Measurements from ENCODE around the gene LCE1F. TPM values are rescaled to one million over a fixed set of nuclear protein-coding genes. Genes with fewer than 3 reads are reported as not detected.
A peak's percentile ranks its signal among the peaks of the same experiment; 100 is the strongest.

The LCE1F gene
- total RNA-seq, 1 experiment from 2014 or later, result not detected

DNA sequence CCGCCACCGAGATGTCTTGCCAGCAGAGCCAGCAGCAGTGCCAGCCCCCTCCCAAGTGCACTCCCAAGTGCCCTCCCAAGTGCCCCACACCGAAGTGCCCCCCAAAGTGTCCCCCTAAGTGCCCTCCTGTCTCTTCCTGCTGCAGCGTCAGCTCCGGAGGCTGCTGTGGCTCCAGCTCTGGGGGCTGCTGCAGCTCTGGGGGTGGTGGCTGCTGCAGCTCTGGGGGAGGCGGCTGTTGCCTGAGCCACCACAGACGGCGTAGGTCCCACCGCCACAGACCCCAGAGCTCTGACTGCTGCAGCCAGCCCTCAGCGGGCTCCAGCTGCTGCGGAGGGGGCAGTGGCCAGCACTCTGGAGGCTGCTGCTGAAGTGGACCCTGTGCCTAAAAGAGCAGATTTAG is 1.4 kb downstream of the LCE1F start:
- DNase-seq (ENCODE audit: low read depth), result no peak

DNA sequence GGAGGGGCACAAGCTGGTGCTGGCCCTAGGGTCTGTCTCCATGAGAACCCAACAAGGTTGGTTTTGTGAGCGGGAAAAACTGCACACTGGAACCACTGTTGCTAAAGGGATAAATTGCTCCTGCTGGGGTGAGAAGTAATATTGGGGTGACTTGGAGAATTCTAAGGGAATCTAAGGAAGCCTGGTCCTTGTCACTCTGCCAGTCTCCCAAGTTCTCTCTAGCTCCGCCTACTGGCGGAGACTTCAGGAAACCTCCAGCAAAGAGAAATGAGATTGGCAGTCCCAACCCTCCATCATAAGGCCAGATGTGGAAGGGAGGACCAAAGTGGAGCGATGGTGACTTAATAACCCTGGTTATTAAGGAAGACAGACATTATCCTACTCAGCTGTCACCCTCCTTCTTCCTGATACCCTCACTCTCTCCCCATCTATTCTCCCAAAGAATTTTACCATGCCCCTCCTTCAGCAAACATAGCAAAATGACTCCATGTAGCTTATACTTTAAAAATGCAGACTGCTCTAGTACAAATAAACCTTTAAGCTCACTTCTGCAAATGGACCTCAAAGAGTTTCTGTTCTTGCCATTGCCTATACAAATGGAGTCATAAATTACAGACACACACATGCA is 2.7 kb downstream of the LCE1F start:
- DNase-seq (ENCODE audit: low read depth), result peak; percentile 38

DNA sequence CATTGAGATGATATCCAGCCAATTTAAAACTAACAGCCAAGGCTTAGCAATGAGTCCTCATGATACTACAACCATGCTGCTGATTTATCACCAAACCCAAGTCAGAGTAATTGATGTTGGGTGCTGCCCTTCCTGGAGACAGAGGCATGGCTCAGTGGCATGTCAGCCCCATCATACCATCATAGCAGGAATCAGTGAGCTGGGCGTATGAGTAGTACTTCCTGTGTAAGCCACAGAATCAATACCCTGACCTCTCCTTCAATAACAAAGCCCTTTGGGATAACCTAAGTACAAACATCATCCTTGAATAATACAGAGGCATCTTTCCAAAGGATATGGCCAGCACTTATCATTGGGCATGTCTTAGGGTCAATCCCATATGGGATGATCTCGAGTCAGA is 8.2 kb downstream of the LCE1F start:
- peak; percentile 22 for DNase-seq (ENCODE audit: low read depth)

DNA sequence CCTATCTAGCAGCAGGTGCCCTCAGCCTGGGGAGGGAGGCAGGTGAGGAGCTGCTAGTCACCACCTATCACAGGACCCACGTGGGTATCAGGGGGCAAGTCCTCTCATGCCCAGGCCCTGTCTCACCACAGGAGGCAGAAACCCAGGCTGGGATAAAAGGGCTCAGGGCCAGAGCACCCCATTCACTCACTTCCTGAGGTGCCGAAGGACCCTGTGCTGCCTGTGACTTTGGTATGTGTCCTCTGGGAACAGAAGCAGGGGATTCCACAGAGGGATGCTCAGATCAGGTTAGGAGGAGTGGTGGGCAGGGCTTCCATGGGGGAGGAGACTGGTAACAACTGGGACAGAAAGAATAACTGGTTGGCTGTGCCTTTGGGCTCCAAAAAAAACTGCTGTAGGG is 11.1 kb downstream of the LCE1F start, which contains the start of gene LCE1E:
TSS of gene LCE1E (plus strand) at position 181 of the 400 bp plus-strand sequence. CDS start 1,043 bp downstream, outside the sequence.
- DNase-seq (ENCODE audit: low read depth), result no peak

DNA sequence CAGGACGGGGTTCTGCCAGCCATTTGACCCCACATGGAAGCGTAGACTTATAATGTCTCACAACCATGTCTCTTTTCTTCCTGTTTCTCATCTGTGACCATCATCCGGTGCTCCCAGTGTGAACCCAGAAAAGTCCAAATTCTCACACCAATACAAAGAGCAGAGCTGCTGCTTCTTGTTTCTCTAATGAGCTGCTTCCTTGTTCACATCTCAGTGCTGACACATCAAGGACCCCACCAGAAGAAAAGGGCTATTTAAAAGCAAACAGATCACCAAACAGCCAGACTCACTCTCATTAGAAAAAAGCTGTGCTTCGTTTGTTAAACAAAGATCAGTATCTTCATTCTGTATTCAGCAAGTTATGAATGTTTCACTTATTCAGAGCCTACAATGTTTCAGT is 20.7 kb downstream of the LCE1F start:
- no peak for DNase-seq (ENCODE audit: low read depth)

DNA sequence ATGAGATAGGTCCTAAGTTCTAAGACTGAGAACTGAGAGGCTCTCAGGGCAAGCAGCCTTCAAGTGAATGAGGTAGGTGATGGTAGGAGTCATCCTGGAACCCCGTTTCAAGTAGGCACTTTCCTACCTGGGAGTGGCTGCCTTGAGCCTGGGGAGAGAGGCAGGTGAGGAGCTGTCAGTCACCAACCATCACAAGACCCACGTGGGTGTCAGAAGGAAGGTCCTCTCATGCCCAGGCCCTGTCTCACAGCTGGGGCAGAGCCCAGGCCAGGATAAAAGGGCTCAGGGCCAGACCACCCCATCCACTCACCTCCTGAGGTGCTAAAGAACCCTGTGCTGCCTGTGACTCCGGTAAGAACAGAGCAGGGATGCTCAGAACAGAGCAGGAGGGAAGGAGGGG is 21.5 kb downstream of the LCE1F start, which contains the start of gene LCE1D:
TSS of gene LCE1D (plus strand) at position 301 of the 400 bp plus-strand sequence. CDS start 1,074 bp downstream, outside the sequence.
- DNase-seq (ENCODE audit: low read depth), result no peak

DNA sequence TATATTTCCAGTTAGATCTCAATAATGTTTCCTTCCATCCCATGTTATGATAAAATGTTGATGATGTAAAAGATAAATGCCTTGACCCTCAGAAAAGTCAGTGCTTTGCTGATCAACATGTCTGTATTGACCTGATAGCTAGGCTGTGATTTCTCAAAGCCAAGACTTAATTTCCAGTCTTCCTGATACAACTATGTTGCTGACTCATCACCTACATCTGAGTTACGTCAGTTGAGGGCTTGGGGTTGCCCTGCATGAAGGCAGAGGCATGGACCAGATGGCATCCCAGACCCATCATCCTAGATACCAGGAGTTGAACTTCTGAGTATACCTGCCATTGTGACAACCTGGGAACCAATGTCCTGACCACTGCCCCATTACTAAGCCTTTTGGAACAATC is 26.4 kb downstream of the LCE1F start:
- no peak for DNase-seq (ENCODE audit: low read depth)

DNA sequence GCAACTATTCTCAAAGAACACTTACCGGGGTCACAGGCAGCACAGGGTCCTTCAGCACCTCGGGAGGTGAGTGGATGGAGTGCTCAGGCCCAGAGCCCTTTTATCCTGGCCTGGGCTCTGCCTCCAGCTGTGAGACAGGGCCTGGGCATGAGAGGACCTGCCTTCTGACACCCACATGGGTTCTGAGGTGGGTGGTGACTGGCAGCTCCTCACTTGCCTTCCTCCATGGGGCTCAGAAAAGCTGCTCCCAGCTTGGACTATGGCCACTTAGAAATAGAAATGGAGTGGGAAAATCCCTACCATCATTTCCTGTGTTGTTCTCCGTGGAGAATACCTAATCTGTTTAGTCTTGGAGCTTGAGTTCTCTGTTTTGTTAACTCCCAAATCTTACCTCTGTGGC is 31.6 kb downstream of the LCE1F start, which contains the start of gene LCE1C:
TSS of gene LCE1C (minus strand) at position 76 of the 400 bp plus-strand sequence. CDS start 1,173 bp downstream, outside the sequence.
- DNase-seq (ENCODE audit: low read depth), result no peak

DNA sequence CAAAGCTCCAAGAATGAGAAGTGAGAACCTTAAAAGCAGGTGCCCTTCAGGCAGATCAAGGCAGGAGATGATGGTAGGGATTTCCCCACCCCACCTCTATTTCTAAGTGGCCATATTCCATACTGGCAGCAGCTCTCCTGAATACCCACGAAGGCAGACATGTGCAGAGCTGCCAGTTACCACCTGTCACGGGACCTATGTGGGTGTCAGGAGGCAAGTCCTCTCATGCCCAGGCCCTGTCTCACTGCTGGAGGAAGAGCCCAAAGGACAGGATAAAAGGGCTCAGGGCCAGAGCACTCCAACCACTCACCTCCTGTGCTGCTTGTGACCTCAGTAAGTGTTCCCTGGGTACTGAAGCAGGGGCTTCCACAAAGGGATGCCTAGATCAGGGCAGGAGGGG is 36.1 kb downstream of the LCE1F start:
- no peak for DNase-seq (ENCODE audit: low read depth)

DNA sequence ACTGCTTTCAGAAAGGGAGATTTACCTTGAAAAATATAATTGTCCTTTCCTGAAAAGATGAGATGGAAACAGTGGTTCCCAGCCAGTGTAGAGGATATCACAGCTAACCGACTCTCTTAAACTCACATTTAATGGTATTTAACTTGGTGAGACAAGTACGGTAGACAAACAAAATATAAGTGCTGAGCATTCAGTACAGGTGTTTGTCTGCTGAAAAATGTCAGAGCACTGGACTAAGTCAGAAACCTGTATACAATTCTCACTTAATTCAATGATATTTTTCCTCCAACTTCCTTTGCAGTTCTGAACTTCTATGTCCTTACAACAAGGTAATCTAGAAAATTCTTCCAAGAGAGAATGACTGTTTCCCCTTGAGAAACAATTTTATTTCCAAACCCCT is 36.7 kb downstream of the LCE1F start, which contains the start of gene LCE1B:
TSS of gene LCE1B (plus strand) at position 301 of the 400 bp plus-strand sequence. CDS start 476 bp downstream, outside the sequence.
- DNase-seq (ENCODE audit: low read depth), result no peak

DNA sequence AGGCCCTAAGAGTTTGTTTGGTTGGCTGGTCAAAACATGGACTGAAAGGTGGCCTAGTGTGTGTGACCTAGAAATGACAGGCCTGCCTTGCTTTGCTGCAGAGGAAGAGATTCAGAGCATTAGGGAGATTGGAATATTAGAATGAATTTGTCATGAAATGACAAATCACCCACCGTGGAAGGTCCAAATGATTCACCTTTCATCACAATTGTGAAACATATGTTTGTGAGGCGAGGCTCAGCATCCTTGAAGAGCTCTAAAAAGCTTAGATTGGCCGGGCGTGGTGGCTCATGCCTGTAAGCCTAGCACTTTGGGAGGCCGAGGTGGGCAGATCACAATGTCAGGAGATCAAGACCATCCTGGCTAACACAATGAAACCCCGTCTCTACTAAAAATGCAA is 42.4 kb downstream of the LCE1F start:
- DNase-seq (ENCODE audit: low read depth), result no peak

DNA sequence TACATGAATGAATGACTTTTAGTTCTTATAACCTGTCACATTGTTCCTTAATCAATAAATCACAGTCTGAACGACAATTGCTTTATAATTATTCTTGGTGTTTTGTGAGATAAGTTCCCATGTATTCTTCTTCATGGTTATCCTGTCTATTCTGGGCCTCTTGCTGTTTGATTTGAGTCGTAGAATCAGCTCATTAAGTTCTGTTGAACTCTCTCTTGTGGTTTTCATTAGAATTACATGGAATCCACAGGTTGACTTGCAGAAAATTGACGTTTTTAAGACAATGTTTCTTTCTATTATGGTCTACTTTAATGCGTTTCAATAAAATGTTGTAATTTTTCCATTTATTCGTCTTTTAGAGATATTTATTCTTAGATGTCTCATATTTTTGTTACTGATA is 48.4 kb downstream of the LCE1F start:
- DNase-seq (ENCODE audit: low read depth), result no peak

DNA sequence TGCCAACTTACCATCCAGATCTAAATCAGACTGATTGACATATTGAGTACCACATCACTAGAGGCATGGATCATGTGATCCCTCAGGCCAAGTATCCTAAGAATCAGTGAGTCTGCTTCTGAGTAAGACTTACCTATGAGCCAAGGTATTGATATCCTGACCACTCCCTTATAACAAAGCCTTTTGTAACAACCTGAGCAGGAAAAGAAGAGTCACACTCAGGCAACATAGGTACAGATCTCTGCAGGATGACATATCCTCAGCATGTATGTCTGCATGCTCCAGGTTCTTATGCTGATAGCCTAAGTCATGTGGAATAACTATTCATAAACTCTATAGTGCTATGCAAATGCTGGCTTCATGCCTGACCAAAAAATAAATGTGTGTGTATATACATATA is 50.0 kb downstream of the LCE1F start:
- no peak for DNase-seq (ENCODE audit: low read depth)

Other genes starting within 250 kb of the LCE1F start
- gene LCE3E, start 208.4 kb upstream of the LCE1F start, total RNA-seq (2014; rRNA removed; shearing (Covaris generic)), result not detected in 2 replicates
- gene LCE3D, start 194.6 kb upstream of the LCE1F start, total RNA-seq (2014; rRNA removed; shearing (Covaris generic)), result not detected in 2 replicates
- not detected in 2 replicates for gene LCE3C, start 174.9 kb upstream of the LCE1F start, total RNA-seq (2014; rRNA removed; shearing (Covaris generic))
- not detected in 2 replicates for gene LCE3B, start 161.3 kb upstream of the LCE1F start, total RNA-seq (2014; rRNA removed; shearing (Covaris generic))
- gene LCE3A, start 152.0 kb upstream of the LCE1F start, total RNA-seq (2014; rRNA removed; shearing (Covaris generic)), result not detected in 2 replicates
- gene LCE2D, start 111.8 kb upstream of the LCE1F start, total RNA-seq (2014; rRNA removed; shearing (Covaris generic)), result not detected in 2 replicates
- not detected in 2 replicates for gene LCE2C, start 99.9 kb upstream of the LCE1F start, total RNA-seq (2014; rRNA removed; shearing (Covaris generic))
- not detected in 2 replicates for gene LCE2B, start 89.0 kb upstream of the LCE1F start, total RNA-seq (2014; rRNA removed; shearing (Covaris generic))
- gene LCE2A, start 76.8 kb upstream of the LCE1F start, total RNA-seq (2014; rRNA removed; shearing (Covaris generic)), result not detected in 2 replicates
- not detected in 2 replicates for gene LCE4A, start 67.0 kb upstream of the LCE1F start, total RNA-seq (2014; rRNA removed; shearing (Covaris generic))
- gene KPRP, start 17.1 kb upstream of the LCE1F start, total RNA-seq (2014; rRNA removed; shearing (Covaris generic)), result not detected in 2 replicates
- not detected in 2 replicates for gene LCE1E, start 11.1 kb downstream of the LCE1F start, total RNA-seq (2014; rRNA removed; shearing (Covaris generic))
- not detected in 2 replicates for gene LCE1D, start 21.6 kb downstream of the LCE1F start, total RNA-seq (2014; rRNA removed; shearing (Covaris generic))
- not detected in 2 replicates for gene LCE1C, start 31.5 kb downstream of the LCE1F start, total RNA-seq (2014; rRNA removed; shearing (Covaris generic))
- gene LCE1B, start 36.8 kb downstream of the LCE1F start, total RNA-seq (2014; rRNA removed; shearing (Covaris generic)), result not detected in 2 replicates
- not detected in 2 replicates for gene LCE1A, start 52.3 kb downstream of the LCE1F start, total RNA-seq (2014; rRNA removed; shearing (Covaris generic))
- gene LCE6A, start 67.7 kb downstream of the LCE1F start, total RNA-seq (2014; rRNA removed; shearing (Covaris generic)), result not detected in 2 replicates
- gene LCE7A, start 84.9 kb downstream of the LCE1F start, total RNA-seq (2014; rRNA removed; shearing (Covaris generic)), result not detected in 2 replicates
- gene SMCP, start 103.2 kb downstream of the LCE1F start, total RNA-seq (2014; rRNA removed; shearing (Covaris generic)), result not detected in 2 replicates
- 0.06 TPM in 1 of 2 replicates, not detected in the other for gene IVL, start 133.4 kb downstream of the LCE1F start, total RNA-seq (2014; rRNA removed; shearing (Covaris generic))
- gene SPRR5, start 172.1 kb downstream of the LCE1F start, total RNA-seq (2014; rRNA removed; shearing (Covaris generic)), result not detected in 2 replicates
- not detected in 2 replicates for gene SPRR4, start 195.5 kb downstream of the LCE1F start, total RNA-seq (2014; rRNA removed; shearing (Covaris generic))
- not detected in 2 replicates for gene SPRR1A, start 208.9 kb downstream of the LCE1F start, total RNA-seq (2014; rRNA removed; shearing (Covaris generic))
- gene SPRR3, start 226.6 kb downstream of the LCE1F start, total RNA-seq (2014; rRNA removed; shearing (Covaris generic)), result not detected in 2 replicates

Data from Daoy (cell line).